Ammon's horn (tissue), 1 donor: ENCODE measurements around the gene AKAP13.

Experiments
- DNase-seq: peaks from one replicate; pipeline ENCODE4 v3.0.0-alpha.2; 2016; ENCODE audit warnings: low spot score

AKAP13 gene

GRCh38 chr15:85598718-85599398 lies 218.5 kb downstream of the AKAP13 start:
- DNase-seq, result no peak

DNA sequence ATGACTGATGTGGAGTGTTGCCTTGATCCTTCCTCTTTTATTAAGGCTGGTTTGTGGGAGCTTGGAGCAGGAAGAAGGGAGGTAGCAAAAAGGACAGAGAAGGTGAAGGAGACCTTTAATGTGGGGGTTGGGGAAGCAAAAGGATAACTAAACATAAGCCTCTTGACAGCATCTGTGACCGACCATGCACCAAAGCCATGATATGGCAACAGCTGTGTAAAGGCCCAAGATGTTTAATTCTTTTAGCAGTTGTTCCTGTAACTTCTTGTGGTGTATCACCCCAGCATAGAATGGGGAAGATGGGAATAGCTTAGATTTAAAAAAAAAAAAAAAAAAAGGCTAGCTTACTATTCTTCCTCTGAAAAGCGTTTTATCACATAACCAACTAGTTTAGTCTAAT lies 219.6 kb downstream of the AKAP13 start:
- no peak for DNase-seq

GRCh38 chr15:85603160-85603559 lies 222.8 kb downstream of the AKAP13 start:
- DNase-seq, result no peak

GRCh38 chr15:85603703-85604102 lies 223.3 kb downstream of the AKAP13 start:
- DNase-seq, result no peak

DNA sequence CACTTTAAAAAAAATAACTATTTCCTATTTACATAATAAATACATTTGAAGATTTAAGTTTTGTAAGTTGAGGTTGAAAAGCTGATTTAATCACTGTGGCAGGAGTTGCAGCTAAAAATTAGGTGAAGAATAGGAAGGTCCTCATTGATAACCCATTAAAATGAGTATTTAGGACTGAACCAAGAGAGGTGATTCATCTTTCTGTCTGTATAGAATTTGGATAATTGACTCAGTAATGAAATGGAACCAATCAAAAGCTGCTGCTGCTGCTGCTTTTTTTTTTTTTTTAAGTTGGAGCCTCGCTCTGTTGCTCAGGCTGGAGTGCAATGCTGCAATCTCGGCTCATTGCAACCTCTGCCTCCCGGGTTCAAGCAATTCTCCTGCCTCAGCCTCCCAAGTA lies 223.8 kb downstream of the AKAP13 start:
- DNase-seq, result no peak

- DNase-seq, result no peak
Observed at GRCh38 chr15:85606738-85607137, 226.3 kb downstream of the AKAP13 start.

- DNase-seq, result no peak
Observed at GRCh38 chr15:85607141-85607806, 226.9 kb downstream of the AKAP13 start.

DNA sequence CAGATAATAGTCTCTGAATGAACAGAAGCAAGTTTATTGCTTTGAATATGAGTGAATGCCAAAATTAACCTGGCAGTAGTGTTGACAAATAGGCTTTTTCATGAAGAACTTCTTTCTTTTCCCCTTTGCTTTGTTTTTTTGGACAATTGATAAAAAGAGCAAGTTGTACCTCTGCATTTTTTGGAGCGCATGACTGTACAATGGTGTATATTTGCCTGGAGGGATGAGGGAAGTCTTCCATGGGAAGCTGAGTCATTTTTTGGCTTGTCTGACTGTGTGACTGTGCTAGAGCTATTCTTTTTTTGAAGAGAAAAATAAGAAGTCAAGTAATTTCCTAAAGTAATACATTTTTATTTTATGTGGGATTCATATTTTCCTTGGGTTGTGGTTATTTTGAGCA lies 227.4 kb downstream of the AKAP13 start:
- DNase-seq, result peak; percentile 28

- no peak for DNase-seq
Observed at GRCh38 chr15:85609492-85609891, 229.1 kb downstream of the AKAP13 start.

DNA sequence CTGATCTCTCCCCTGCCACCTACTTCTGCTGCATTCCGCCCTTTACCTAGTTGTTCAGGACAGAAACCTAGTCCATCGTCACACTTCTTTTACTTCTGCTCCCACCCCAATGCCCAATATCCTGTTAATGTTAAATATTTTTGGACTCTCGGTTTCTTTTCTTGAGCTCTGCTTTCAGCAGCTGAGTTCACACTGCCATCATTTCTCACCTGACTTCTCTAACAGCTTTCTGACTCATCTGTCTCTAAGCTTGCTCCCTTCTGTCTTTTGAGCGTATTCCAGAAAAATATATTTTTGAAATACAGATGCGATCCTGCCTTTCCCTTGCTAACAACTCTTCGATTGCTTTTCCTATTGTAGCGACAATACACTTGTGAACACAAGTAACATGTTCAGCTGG lies 231.0 kb downstream of the AKAP13 start:
- DNase-seq, result no peak

DNA sequence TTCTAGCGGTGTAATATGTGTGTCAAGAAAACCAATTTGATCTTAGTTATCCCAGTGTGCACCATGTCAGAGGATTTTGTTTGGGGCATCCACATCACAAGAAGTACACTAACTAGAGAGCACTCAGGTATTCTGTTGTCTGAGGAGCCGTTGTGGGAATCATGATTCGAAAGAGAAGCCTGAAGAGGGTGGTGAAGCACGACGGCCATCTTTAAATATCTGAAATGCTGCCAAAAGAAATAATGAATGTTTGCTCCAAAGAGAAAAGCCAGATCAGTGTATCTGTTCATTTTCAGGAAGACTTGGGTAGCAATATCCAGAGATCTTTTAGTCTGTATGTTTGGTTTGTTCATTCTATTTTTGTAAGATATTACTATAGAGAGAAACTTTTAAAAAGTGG lies 233.7 kb downstream of the AKAP13 start:
- DNase-seq, result no peak

DNA sequence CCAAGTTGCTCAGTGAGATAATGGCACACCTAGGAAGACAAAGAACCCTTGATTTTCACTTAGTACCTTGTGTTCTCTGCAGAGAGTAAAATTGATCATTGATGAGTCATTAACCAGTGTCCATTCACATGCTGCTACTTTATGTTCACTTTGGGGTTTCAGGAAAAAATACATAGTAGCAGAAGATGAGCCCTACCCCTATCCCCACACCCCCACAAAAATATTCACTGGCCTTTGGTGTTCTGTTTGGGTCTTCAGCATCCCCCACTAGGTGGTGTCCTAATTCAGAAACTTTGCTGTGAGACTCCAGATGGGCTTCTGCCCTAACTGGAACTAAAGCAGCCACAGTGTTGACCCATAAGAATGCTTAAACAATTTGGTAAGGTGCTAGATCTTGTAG lies 235.5 kb downstream of the AKAP13 start:
- peak; percentile 34 for DNase-seq

- no peak for DNase-seq
Observed at GRCh38 chr15:85616549-85617110, 236.2 kb downstream of the AKAP13 start.

GRCh38 chr15:85618228-85618505 lies 237.8 kb downstream of the AKAP13 start:
- no peak for DNase-seq

GRCh38 chr15:85618956-85619491 lies 238.6 kb downstream of the AKAP13 start:
- DNase-seq, result peak; percentile 68

- DNase-seq, result no peak
Observed at GRCh38 chr15:85619992-85620689, 239.7 kb downstream of the AKAP13 start.

- no peak for DNase-seq
Observed at GRCh38 chr15:85620690-85621049, 240.3 kb downstream of the AKAP13 start.

DNA sequence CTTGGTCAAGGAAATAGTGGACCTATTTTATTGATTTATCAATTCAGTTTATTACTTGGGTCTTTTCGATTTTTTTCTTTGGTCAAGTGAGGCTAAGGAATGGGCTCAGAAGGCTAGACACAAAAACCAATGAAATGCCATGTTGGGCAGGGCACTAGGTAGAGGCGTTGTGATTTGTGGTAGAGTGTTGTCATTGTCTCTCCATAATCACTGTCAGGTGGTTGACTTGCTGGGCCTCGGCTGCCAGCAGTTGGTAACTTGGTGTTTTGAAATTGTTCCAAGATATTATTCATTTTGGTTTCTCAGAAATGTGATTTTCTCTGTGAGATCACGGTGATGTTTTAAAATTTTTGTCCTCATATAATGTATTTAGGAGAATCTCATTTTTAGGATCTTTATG lies 240.7 kb downstream of the AKAP13 start:
- DNase-seq, result no peak

GRCh38 chr15:85622221-85622831 lies 241.9 kb downstream of the AKAP13 start:
- no peak for DNase-seq

DNA sequence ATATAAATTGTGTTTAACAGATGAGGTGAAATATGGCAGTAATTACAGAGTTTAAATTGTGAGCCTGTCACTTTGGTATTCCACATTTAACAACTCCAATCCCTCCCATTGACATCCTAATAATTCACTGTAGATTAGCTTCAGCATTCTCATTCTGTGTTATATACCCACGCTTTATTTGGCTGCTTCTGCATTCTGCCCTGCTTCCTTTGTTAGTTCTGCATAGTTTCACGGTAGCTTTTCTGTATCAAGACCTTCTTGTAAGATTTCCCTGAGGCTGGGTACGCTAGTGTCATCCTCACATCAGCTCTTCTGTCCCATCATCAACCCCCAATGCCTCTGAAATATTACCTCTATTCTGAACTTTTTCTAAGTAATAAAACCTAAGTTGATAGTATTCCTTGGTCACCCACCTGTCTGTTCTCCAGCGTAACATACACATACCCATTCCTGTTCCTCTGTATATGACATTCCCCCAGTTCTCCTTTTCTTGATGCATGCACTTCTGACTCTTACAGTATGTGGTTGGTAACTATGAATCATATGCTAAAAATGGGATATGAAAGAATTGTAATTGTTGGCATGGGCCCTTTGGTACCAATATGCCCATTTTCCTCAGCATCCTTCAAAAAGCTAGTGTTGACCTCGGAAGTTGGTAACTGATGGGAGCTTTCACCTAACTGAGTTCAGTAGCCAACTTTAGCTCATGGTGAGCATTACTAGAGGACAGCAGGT lies 243.1 kb downstream of the AKAP13 start:
- DNase-seq, result no peak

DNA sequence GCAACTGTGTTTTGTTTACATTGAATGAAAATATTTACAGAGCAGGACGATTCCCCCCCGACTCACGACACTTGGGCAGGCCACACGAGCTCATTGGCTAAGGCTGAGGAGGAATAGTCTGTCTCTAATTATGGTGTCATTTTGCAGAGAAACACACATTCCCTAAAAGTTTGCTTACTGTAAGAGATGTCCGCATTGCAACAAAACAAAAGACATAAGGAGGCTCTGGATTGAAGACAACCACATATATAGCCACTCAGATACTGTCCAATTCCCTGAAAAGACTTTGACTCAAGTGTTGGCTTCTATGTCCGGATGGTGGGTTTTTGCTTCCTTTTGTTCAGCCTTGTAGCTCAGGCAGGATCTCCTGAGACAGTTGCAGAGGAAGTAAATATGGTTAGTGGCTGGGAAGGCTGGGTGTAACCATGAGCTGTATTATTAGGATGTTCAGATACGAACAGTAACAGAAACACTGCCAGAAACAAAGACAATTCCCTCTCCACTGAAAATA lies 243.9 kb downstream of the AKAP13 start:
- DNase-seq, result peak; percentile 29
